HepG2 (cell line): ENCODE measurements around the gene RAB42. TPM values are rescaled to one million over a fixed set of nuclear protein-coding genes. Genes with fewer than 3 reads are reported as not detected.

Experiments
- BHLHE40 ChIP-seq: IDR thresholded peaks from 2 replicates; pipeline ENCODE4 v1.6.1; 2011; ENCODE audit warnings: low read length, improper control_type of control experiment
- GRHL1 ChIP-seq: sonication (generic); formaldehyde crosslinking; conservative IDR thresholded peaks from 2 replicates; pipeline ENCODE4 v1.8.0; 2022; ENCODE audit warnings: missing genetic modification reagents
- HNRNPUL1 ChIP-seq: fragments of 200-400 bp; formaldehyde crosslinking; IDR thresholded peaks from 2 replicates; pipeline ENCODE4 v1.6.1; 2017; ENCODE audit warnings: low read depth, mild to moderate bottlenecking, low read length, moderate library complexity
- IRF9 ChIP-seq: sonication (generic); formaldehyde crosslinking; IDR thresholded peaks from 2 replicates; pipeline ENCODE4 v1.8.0; 2022; ENCODE audit warnings: missing genetic modification reagents, mild to moderate bottlenecking, borderline replicate concordance
- KAT2B ChIP-seq: fragments of 150-350 bp; IDR thresholded peaks from 2 replicates; pipeline ENCODE4 v1.6.1; 2014; ENCODE audit warnings: low read depth, low read length, borderline replicate concordance
- MAX ChIP-seq: IDR thresholded peaks from 2 replicates; pipeline ENCODE4 v1.6.1; 2012; ENCODE audit warnings: inconsistent platforms
- MED13 ChIP-seq: sonication (generic); formaldehyde crosslinking; IDR thresholded peaks from 2 replicates; pipeline ENCODE4 v1.5.0; 2020; ENCODE audit warnings: missing genetic modification reagents
- MYPOP ChIP-seq: sonication (generic); formaldehyde crosslinking; IDR thresholded peaks from 2 replicates; pipeline ENCODE4 v1.8.1; 2023; ENCODE audit warnings: mild to moderate bottlenecking, moderate library complexity, missing genetic modification reagents
- PRDM10 ChIP-seq: sonication (generic); formaldehyde crosslinking; IDR thresholded peaks from 2 replicates; pipeline ENCODE4 v1.4.0; 2020; ENCODE audit warnings: low read depth, missing genetic modification reagents
- RBM22 ChIP-seq: fragments of 200-400 bp; formaldehyde crosslinking; optimal IDR thresholded peaks from 2 replicates; pipeline ENCODE3; 2017; ENCODE audit warnings: mild to moderate bottlenecking, low read length, moderate library complexity
- RELA ChIP-seq: sonication (generic); formaldehyde crosslinking; IDR thresholded peaks from 2 replicates; pipeline ENCODE4 v1.4.0; 2020; ENCODE audit warnings: missing genetic modification reagents
- SMAD9 ChIP-seq: sonication (generic); formaldehyde crosslinking; IDR thresholded peaks from 2 replicates; pipeline ENCODE4 v1.5.1; 2020; ENCODE audit warnings: mild to moderate bottlenecking, missing genetic modification reagents
- SRSF1 ChIP-seq: fragments of 200-400 bp; formaldehyde crosslinking; optimal IDR thresholded peaks from 2 replicates; pipeline ENCODE3; 2017; ENCODE audit warnings: mild to moderate bottlenecking, low read depth, low read length, moderate library complexity
- SYNCRIP ChIP-seq: fragments of 200-400 bp; formaldehyde crosslinking; IDR thresholded peaks from 2 replicates; pipeline ENCODE4 v1.6.1; 2018; ENCODE audit warnings: mild to moderate bottlenecking, low read depth, low read length; ENCODE audit not compliant: insufficient read depth
- TFDP2 ChIP-seq: sonication (generic); formaldehyde crosslinking; IDR thresholded peaks from 2 replicates; pipeline ENCODE4 v1.4.0; 2020; ENCODE audit warnings: missing genetic modification reagents
- ZNF124 ChIP-seq: sonication (generic); formaldehyde crosslinking; IDR thresholded peaks from 2 replicates; pipeline ENCODE4 v1.4.0; 2020; ENCODE audit warnings: missing genetic modification reagents
- ZNF430 ChIP-seq: sonication (generic); formaldehyde crosslinking; IDR thresholded peaks from 2 replicates; pipeline ENCODE4 v1.9.0; 2021; ENCODE audit warnings: mild to moderate bottlenecking, missing genetic modification reagents
- ZNF652 ChIP-seq: IDR thresholded peaks from 2 replicates; pipeline ENCODE4 v1.6.1; 2016; ENCODE audit warnings: low read depth, borderline replicate concordance
- ZSCAN22 ChIP-seq: sonication (generic); formaldehyde crosslinking; IDR thresholded peaks from 2 replicates; pipeline ENCODE4 v1.4.0; 2020; ENCODE audit warnings: mild to moderate bottlenecking, missing genetic modification reagents
- ZSCAN9 ChIP-seq: IDR thresholded peaks from 2 replicates; pipeline ENCODE4 v1.6.1; 2016; ENCODE audit warnings: borderline replicate concordance
- polyA plus RNA-seq, 8 experiments: library from polyadenylated mRNA; depleted of rRNA in 3 of 8; stranded (reverse) in 7 of 8; unstranded in 1 of 8; fragments of >200 nt; fragmentation: Illumina TruSeq in 4 of 8; extraction: Trizol in 4 of 8; gene quantifications; 2 replicates each; pipeline versions ENCODE4 v1.2.1 to v1.2.3, GENCODE V29; 2011 to 2016; ENCODE audit warnings: low read depth in 4 of 8, missing spikeins in 1 of 8, mixed read lengths in 1 of 8; ENCODE audit not compliant: insufficient read depth in 1 of 8
- total RNA-seq, 5 experiments: library from RNA; depleted of rRNA; stranded (reverse); fragments of >200 nt; fragmentation: Illumina TruSeq; extraction: Trizol; gene quantifications; 2 replicates each; pipeline ENCODE4 v1.2.3, GENCODE V29; 2016; ENCODE audit warnings: low read depth in 1 of 5

Gene RAB42
- total and polyA plus RNA-seq, 2 of the 13 experiments (the other 11 are each of a cell fraction or from before 2014, with no cell fraction given) = 10.4 to 166 TPM

- TF ChIP-seq PRDM10 (0 out of 2 replicates have a peak, but pooled peaks have one; percentile 25), MAX (peak; percentile 95), ZSCAN9 (0 out of 2 replicates have a peak, but pooled peaks have one; percentile 56), RELA (peak; percentile 86; the same call in 1 of the 2 replicates), IRF9 (peak; percentile 83; the same call in 1 of the 2 replicates), MYPOP (CRISPR knock-in tag) (peak; percentile 87; the same call in 1 of the 2 replicates), SYNCRIP (no peak), ZNF652 (CRISPR knock-in tag) (peak; percentile 87), BHLHE40 (no peak), SMAD9 (CRISPR knock-in tag) (peak; percentile 57; the same call in 1 of the 2 replicates), ZNF124 (CRISPR knock-in tag) (peak; percentile 35; the same call in 1 of the 2 replicates), HNRNPUL1 (no peak), SRSF1 (no peak), TFDP2 (CRISPR knock-in tag) (peak; percentile 90), KAT2B (no peak), MED13 (peak; percentile 88), ZNF430 (CRISPR knock-in tag) (peak; percentile 92; the same call in 1 of the 2 replicates), RBM22 (no peak), ZSCAN22 (CRISPR knock-in tag) (no peak), GRHL1 (CRISPR knock-in tag) (no peak)
These were observed 51.0 kb downstream of the RAB42 start, which contains the start of gene TAF12 (continued) for GRCh38 chr1:28642847-28643635.
